HEK293 (cell line): ENCODE results near the gene KRIT1.

Experiments used
- HIC1 ChIP-seq: fragments of 450-650 bp; formaldehyde crosslinking; IDR thresholded peaks from 2 replicates; pipeline ENCODE4 v1.5.1; 2016; ENCODE audit warnings: missing biosample characterization, missing genetic modification characterization
- MYNN ChIP-seq: fragments of 450-650 bp; formaldehyde crosslinking; IDR thresholded peaks from 2 replicates; pipeline ENCODE4 v1.5.1; 2016; ENCODE audit warnings: missing biosample characterization, missing genetic modification characterization, borderline replicate concordance
- PRDM6 ChIP-seq: fragments of 450-650 bp; formaldehyde crosslinking; IDR thresholded peaks from 2 replicates; pipeline ENCODE4 v1.5.1; 2017; ENCODE audit warnings: missing biosample characterization, missing genetic modification characterization
- SCRT2 ChIP-seq: fragments of 450-650 bp; formaldehyde crosslinking; IDR thresholded peaks from 2 replicates; pipeline ENCODE4 v1.5.1; 2016; ENCODE audit warnings: missing biosample characterization, missing genetic modification characterization
- SP7 ChIP-seq: fragments of 450-650 bp; formaldehyde crosslinking; IDR thresholded peaks from 2 replicates; pipeline ENCODE4 v1.5.1; 2016; ENCODE audit warnings: missing biosample characterization, missing genetic modification characterization
- TSHZ1 ChIP-seq: fragments of 450-650 bp; formaldehyde crosslinking; IDR thresholded peaks from 2 replicates; pipeline ENCODE4 v1.5.1; 2016; ENCODE audit warnings: missing biosample characterization, missing genetic modification characterization, borderline replicate concordance
- ZIC2 ChIP-seq: fragments of 450-650 bp; formaldehyde crosslinking; IDR thresholded peaks from 2 replicates; pipeline ENCODE4 v1.5.1; 2016; ENCODE audit warnings: missing biosample characterization, missing genetic modification characterization
- ZNF148 ChIP-seq: fragments of 450-650 bp; formaldehyde crosslinking; IDR thresholded peaks from 2 replicates; pipeline ENCODE4 v1.5.0; 2017; ENCODE audit warnings: missing biosample characterization, missing genetic modification characterization, borderline replicate concordance
- ZNF211 ChIP-seq: fragments of 450-650 bp; formaldehyde crosslinking; IDR thresholded peaks from 2 replicates; pipeline ENCODE4 v1.5.1; 2016; ENCODE audit warnings: low read depth, missing biosample characterization, missing genetic modification characterization
- ZNF23 ChIP-seq: fragments of 450-650 bp; formaldehyde crosslinking; IDR thresholded peaks from 2 replicates; pipeline ENCODE4 v1.5.1; 2016; ENCODE audit warnings: missing biosample characterization, missing genetic modification characterization, borderline replicate concordance
- ZNF280C ChIP-seq: fragments of 450-650 bp; formaldehyde crosslinking; IDR thresholded peaks from 2 replicates; pipeline ENCODE4 v1.5.1; 2016; ENCODE audit warnings: missing biosample characterization, missing genetic modification characterization
- ZNF302 ChIP-seq: fragments of 450-650 bp; formaldehyde crosslinking; IDR thresholded peaks from 2 replicates; pipeline ENCODE4 v1.5.1; 2016; ENCODE audit warnings: missing biosample characterization, missing genetic modification characterization, low read depth
- ZNF324 ChIP-seq: fragments of 450-650 bp; formaldehyde crosslinking; IDR thresholded peaks from 2 replicates; pipeline ENCODE4 v1.5.1; 2016; ENCODE audit warnings: missing biosample characterization, missing genetic modification characterization
- ZNF354C ChIP-seq: fragments of 450-650 bp; formaldehyde crosslinking; IDR thresholded peaks from 2 replicates; pipeline ENCODE4 v1.5.1; 2016; ENCODE audit warnings: missing biosample characterization, missing genetic modification characterization, low read depth, borderline replicate concordance
- ZNF391 ChIP-seq: fragments of 450-650 bp; formaldehyde crosslinking; IDR thresholded peaks from 2 replicates; pipeline ENCODE4 v1.5.1; 2016; ENCODE audit warnings: low read depth, missing biosample characterization, missing genetic modification characterization, borderline replicate concordance
- ZNF473 ChIP-seq: fragments of 450-650 bp; formaldehyde crosslinking; IDR thresholded peaks from 2 replicates; pipeline ENCODE4 v1.5.1; 2017; ENCODE audit warnings: missing biosample characterization, missing genetic modification characterization
- ZNF48 ChIP-seq: fragments of 450-650 bp; formaldehyde crosslinking; IDR thresholded peaks from 2 replicates; pipeline ENCODE4 v1.5.1; 2016; ENCODE audit warnings: missing biosample characterization, missing genetic modification characterization
- ZNF501 ChIP-seq: fragments of 450-650 bp; formaldehyde crosslinking; IDR thresholded peaks from 2 replicates; pipeline ENCODE4 v1.5.1; 2016; ENCODE audit warnings: missing biosample characterization, missing genetic modification characterization
- ZNF529 ChIP-seq: fragments of 450-650 bp; formaldehyde crosslinking; IDR thresholded peaks from 2 replicates; pipeline ENCODE4 v1.5.1; 2017; ENCODE audit warnings: missing genetic modification characterization, missing biosample characterization; ENCODE audit not compliant: insufficient replicate concordance
- ZNF555 ChIP-seq: fragments of 450-650 bp; formaldehyde crosslinking; conservative IDR thresholded peaks from 2 replicates; pipeline ENCODE4 v1.5.1; 2017; ENCODE audit warnings: missing biosample characterization, mild to moderate bottlenecking, missing genetic modification characterization, inconsistent platforms
- ZNF560 ChIP-seq: fragments of 450-650 bp; formaldehyde crosslinking; IDR thresholded peaks from 2 replicates; pipeline ENCODE4 v1.5.1; 2017; ENCODE audit warnings: missing biosample characterization, missing genetic modification characterization, borderline replicate concordance
- ZNF621 ChIP-seq: fragments of 450-650 bp; formaldehyde crosslinking; IDR thresholded peaks from 2 replicates; pipeline ENCODE4 v1.5.1; 2017; ENCODE audit warnings: missing biosample characterization, missing genetic modification characterization
- ZNF768 ChIP-seq: fragments of 450-650 bp; formaldehyde crosslinking; IDR thresholded peaks from 2 replicates; pipeline ENCODE4 v1.5.1; 2018; ENCODE audit warnings: missing biosample characterization, mild to moderate bottlenecking, missing genetic modification characterization
- ZNF776 ChIP-seq: fragments of 450-650 bp; formaldehyde crosslinking; IDR thresholded peaks from 2 replicates; pipeline ENCODE4 v1.5.0; 2017; ENCODE audit warnings: missing biosample characterization, missing genetic modification characterization, borderline replicate concordance
- ZNF777 ChIP-seq: fragments of 450-650 bp; formaldehyde crosslinking; IDR thresholded peaks from 2 replicates; pipeline ENCODE4 v1.5.1; 2017; ENCODE audit warnings: missing biosample characterization, missing genetic modification characterization, borderline replicate concordance
- ZNF843 ChIP-seq: fragments of 450-650 bp; formaldehyde crosslinking; IDR thresholded peaks from 2 replicates; pipeline ENCODE4 v1.5.1; 2016; ENCODE audit warnings: missing biosample characterization, missing genetic modification characterization

KRIT1 gene

GRCh38 chr7:92245487-92246359, at the start of gene KRIT1, which contains the start of gene ANKIB1 (continued):
- TF ChIP-seq ZNF391 (tag by site-specific recombination) (no peak), HIC1 (tag by site-specific recombination) (no peak), ZNF529 (no peak), ZNF560 (no peak), ZNF555 (tag by site-specific recombination) (no peak), ZNF48 (tag by site-specific recombination) (no peak), ZIC2 (tag by site-specific recombination) (peak; percentile 18), ZNF354C (tag by site-specific recombination) (no peak), SP7 (tag by site-specific recombination) (0 out of 2 replicates have a peak, but pooled peaks have one; percentile 24), SCRT2 (no peak), ZNF777 (tag by site-specific recombination) (no peak), ZNF324 (no peak), TSHZ1 (tag by site-specific recombination) (no peak), ZNF776 (tag by site-specific recombination) (no peak), ZNF302 (tag by site-specific recombination) (no peak), ZNF473 (no peak), MYNN (tag by site-specific recombination) (no peak), ZNF843 (tag by site-specific recombination) (no peak), ZNF501 (peak; percentile 91), ZNF280C (tag by site-specific recombination) (no peak), ZNF768 (tag by site-specific recombination) (no peak), ZNF148 (tag by site-specific recombination) (no peak), ZNF621 (tag by site-specific recombination) (no peak), PRDM6 (tag by site-specific recombination) (no peak), ZNF23 (tag by site-specific recombination) (no peak), ZNF211 (no peak)
